GM19463 (cell line): ENCODE results near the gene CARD6.
"Not testable (repeated sequence)": the region's sequence is repeated elsewhere in the genome, so short reads cannot be mapped to it uniquely, and the experiment has no call there.

Experiments
- ATAC-seq: cut with Tn5 transposase; IDR thresholded peaks from one replicate; pipeline ENCODE4 v1.9.1; 2021; ENCODE audit warnings: mild to moderate bottlenecking, moderate library complexity; ENCODE audit not compliant: unreplicated experiment

Gene CARD6

GRCh38 chr5:40828690-40829661 is 12.2 kb upstream of the CARD6 start:
- ATAC-seq: no peak

DNA sequence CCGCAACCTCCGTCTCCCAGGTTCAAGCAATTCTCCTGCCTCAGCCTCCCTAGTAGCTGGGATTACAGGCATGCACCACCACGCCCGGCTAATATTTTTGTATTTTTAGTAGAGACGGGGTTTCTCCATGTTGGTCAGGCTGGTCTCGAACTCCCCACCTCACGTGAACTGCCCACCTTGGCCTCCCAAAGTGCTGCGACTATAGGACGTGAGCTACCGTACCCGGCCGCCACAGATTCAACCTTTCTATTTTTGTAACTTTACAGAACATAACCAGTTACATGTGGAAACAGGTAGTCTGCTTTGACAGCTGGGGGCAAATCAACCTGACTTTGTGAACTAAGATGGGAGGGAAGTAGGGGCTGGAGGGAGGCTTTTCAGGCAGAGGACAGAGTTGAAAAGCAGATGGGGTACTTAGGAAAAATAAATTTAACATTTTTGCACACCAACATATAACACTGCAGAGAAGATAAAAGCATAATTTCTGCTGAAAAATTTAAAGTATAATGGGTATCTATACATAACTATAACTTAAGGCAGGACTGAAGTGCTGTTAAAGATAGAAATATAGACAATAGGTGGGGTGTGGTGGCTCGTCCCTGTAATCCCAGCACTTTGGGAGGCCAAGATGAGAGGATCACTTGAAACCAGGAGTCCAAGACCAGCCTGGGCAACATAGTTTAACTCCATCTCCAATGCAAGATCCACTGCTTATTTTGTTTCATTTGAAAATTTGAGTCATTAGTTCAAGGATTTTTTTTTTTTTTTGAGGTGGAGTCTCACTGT is 11.2 kb upstream of the CARD6 start:
- no peak for ATAC-seq

- ATAC-seq: no peak
These were observed 9.6 kb upstream of the CARD6 start for GRCh38 chr5:40831346-40832210.

GRCh38 chr5:40832345-40832744 is 8.8 kb upstream of the CARD6 start:
- no peak for ATAC-seq

DNA sequence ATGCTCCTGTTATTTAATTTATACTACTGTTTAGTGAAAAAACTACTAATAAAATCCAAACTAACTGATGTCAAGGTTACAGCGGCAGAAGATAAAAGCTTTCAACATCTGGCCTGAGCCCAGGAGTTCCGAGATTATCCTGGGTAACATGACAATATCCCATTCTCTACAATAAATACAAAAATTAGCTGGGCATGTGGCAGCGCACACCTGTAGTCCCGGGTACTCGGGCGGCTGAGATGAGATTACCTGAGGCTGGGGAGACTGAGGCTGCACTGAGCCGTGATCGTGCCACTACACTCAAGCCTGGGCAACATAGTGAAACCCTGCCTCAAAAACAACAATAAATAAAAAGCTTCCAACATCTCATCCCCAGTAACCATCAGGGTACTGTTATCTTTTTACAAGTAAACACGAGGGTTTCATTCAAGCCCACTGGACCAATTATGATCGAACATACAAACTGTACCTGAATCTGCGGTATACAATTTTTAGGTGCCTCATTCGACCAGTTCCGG is 7.4 kb upstream of the CARD6 start:
- ATAC-seq: no peak

DNA sequence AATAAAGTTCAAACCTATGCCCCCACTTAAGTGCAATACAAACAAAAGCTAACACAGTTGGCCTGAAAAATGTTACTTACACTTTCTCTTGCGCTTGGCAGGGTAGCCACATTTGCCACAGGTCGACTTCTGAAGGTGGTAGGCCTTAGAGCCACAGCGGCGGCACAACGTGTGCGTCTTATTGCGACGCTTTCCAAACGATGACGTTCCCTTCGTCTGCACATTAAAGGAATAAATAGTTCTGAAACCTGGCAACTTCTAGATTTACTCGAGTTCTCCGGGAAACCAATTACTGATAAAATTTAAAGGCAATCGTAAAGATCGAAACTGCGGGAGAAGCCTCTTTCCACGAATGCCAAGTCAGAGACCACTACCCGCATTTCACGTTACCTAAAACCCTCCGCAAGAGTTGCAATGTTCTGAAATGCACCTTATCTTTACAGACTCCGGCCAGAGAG is 6.7 kb upstream of the CARD6 start:
- no peak for ATAC-seq

DNA sequence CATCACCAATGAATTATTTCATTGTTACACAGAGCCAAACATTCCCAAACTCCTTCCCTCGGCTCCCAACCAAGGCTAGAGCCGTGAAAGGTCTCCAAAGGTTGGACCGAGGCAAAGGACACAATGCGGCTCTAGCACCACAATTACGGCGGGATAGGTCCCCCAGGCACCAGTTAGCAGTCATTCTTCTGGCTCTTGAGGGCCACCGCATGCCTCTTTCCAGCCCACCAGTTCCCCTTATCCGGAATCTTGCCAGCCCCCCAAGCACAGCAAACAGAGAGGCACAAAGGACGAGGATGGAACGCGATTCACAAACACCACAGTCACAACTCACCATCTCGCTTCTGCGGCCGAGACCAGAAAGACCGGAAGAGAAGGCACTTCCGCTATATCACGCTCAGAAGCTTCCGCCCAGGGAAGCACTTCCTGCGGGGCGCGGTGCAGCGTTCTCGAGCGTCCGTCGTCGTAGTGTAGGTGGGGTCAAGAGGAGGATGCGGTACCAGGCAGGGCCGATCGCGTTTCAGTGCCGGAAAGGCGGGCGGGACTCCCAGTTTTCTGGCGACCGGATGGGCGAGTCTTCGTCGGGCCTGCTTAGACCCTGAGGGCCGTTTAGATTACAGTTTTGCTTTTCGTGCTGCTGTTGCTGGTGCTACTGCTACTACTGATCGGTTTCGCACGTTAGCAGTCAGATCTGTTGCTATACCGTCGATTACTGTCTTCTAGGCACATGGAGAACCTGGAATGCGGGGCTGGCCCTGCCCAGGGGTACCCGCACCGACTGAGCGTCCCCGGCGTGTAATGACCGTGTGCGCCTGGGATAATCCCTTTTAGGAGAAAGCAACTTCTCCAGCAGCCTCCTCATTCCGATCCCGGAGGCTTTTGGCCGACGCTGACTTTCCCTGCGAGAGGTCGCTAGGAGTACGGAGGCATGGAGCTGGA is 6.0 kb upstream of the CARD6 start, which contains the start of gene RPL37:
TSS of gene RPL37 (minus strand) at position 374 of the 939 bp plus-strand sequence. CDS start at position 337, 37 bp downstream.
- ATAC-seq: peak; percentile 97

DNA sequence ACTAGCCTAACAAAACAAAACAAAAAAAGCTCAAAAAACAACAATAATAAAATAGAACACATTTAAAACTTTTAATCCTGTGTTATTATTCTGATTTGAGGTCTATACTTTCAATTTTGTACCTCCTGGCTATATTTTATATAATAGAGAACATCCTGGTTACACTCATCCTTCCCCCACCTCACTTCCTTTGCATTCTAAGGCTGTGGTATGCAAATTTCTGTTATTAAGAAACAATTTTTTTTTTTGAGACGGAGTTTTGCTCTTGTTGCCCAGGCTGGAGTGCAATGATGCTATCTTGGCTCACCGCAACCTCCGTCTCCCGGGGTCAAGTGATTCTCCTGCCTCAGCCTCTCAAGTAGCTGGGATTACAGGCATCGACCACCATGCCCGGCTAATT is 3.1 kb upstream of the CARD6 start:
- ATAC-seq: no peak

DNA sequence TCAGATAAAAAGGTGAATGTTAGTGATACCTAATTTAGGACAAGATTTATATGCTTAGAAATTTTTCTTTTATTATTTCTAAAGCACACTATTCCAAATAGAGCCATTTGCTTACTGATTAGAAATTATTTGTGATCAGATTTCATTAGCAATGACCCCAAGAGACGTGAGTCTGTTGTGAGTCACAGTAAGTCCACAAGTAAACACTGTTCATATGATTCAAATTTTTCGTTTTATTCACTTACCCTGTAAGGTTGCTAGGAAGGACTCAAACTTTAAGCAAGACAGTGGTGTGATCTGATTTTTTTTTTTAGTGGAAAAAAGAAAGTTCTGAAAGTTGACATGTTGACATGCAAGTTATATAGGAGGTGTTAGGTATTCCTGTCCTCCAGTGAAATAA is 1.2 kb downstream of the CARD6 start:
- ATAC-seq: no peak

DNA sequence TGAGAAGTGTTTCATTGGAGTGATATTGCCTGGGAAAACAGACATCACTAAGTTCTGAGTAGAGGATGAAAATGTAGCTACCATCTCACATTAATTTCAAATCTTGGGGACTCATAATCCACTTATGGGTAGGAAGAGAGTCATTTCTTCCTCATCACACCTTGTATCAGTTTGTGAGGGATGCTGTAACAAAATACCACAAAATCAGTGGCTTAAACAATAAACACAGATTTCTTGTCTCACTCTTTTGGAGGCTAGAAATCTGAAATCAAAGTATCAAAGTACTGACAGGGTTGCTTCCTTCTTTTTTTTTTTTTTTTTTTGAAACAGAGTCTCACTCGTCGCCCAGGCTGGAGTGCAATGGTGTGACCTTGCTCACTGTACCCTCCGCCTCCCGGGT is 3.4 kb downstream of the CARD6 start:
- no peak for ATAC-seq

GRCh38 chr5:40846371-40846770 is 5.2 kb downstream of the CARD6 start:
- ATAC-seq: no peak

- ATAC-seq: no peak
These were observed 6.4 kb downstream of the CARD6 start for GRCh38 chr5:40847525-40847924.

GRCh38 chr5:40853632-40854192 is 12.5 kb downstream of the CARD6 start:
- ATAC-seq: no peak

GRCh38 chr5:40860711-40861110 is 19.5 kb downstream of the CARD6 start:
- ATAC-seq: no peak

DNA sequence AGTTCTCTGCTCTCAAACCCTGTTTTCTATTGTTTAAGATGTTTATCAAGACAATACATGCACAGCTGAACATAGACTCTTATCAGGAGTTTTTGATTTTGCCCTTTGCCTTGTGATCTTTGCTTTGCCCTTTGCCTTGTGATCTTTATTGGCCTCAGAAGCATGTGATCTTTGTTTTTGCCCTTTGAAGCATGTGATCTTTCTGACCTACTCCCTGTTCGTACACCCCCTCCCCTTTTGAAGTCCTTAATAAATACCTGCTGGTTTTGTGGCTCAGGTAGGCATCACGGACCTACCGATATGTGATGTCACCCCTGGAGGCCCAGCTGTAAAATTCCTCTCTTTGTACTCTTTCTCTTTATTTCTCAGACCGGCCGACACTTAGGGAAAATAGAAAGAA is 23.8 kb downstream of the CARD6 start:
- ATAC-seq: not testable (repeated sequence)

DNA sequence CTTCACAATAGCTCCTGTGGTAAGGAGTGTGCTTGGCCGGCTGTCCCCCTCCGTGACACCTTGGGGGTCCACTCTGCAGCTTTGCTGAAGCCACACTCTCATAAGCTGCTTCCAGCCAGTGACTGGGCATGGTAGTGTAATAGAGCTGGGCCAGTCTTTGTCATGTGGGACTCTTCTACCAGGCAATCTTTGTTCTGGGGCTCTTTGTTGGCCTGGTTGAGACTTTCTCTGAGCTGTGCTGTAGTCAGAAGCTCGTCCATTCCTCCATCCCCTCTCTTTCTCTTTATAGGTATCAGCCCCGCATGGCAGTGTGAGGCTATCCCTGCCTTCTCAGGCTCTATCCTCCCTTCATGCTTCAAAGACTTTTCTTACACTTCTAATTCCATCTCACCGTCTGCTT is 25.7 kb downstream of the CARD6 start:
- no peak for ATAC-seq

- no peak for ATAC-seq
These were observed 28.2 kb downstream of the CARD6 start for GRCh38 chr5:40869384-40869783.

GRCh38 chr5:40871177-40871576 is 30.0 kb downstream of the CARD6 start:
- ATAC-seq: no peak

GRCh38 chr5:40872253-40872652 is 31.1 kb downstream of the CARD6 start:
- not testable (repeated sequence) for ATAC-seq
